Calu3 (cell line): ENCODE results near the gene NEIL1. TPM values are rescaled to one million over a fixed set of nuclear protein-coding genes. Genes with fewer than 3 reads are reported as not detected.
"Not testable (repeated sequence)": the region's sequence is repeated elsewhere in the genome, so short reads cannot be mapped to it uniquely, and the experiment has no call there.

Experiments
- BruUV-seq: library from RNA; stranded (reverse); fragments of 400-500 nt; replicated peaks from 2 replicates; lab custom pipeline; 2021; lab: Mats Ljungman, UMichigan
- CTCF ChIA-PET: fragments of 300-600 bp; sonication (Branson Sonifier 250); formaldehyde crosslinking; loops from one replicate; lab custom pipeline; 2022; ENCODE audit warnings: antibody characterized with exemption; lab: Charles Lee
- DNase-seq: peaks from one replicate; pipeline ENCODE4 v3.0.0; 2022
- H3K27ac Mint-ChIP-seq: one replicate; pipeline ENCODE4 v1.8.0; 2022; ENCODE audit warnings: mixed read lengths; ENCODE audit not compliant: unreplicated experiment
- H3K27me3 Mint-ChIP-seq: one replicate; pipeline ENCODE4 v1.8.0; 2022; ENCODE audit warnings: mixed read lengths; ENCODE audit not compliant: unreplicated experiment
- H3K36me3 Mint-ChIP-seq: one replicate; pipeline ENCODE4 v1.8.0; 2022; ENCODE audit warnings: mild to moderate bottlenecking, moderate library complexity, mixed read lengths; ENCODE audit not compliant: insufficient read depth, unreplicated experiment
- H3K4me1 Mint-ChIP-seq: one replicate; pipeline ENCODE4 v1.8.0; 2022; ENCODE audit warnings: mild to moderate bottlenecking, low read depth, mixed read lengths; ENCODE audit not compliant: unreplicated experiment
- H3K4me3 Mint-ChIP-seq: one replicate; pipeline ENCODE4 v1.8.0; 2022; ENCODE audit warnings: mild to moderate bottlenecking, low read depth, moderate library complexity, mixed read lengths; ENCODE audit not compliant: unreplicated experiment
- H3K9me3 Mint-ChIP-seq: one replicate; pipeline ENCODE4 v1.8.0; 2022; ENCODE audit warnings: low read depth, mixed read lengths; ENCODE audit not compliant: unreplicated experiment
- CTCF ChIP-seq: fragments of 200-600 bp; IDR thresholded peaks from one replicate; pipeline ENCODE4 v1.8.0; 2022; ENCODE audit warnings: antibody characterized with exemption; ENCODE audit not compliant: unreplicated experiment
- intact Hi-C: fragments of 100-400 bp; cut with micrococcal nuclease; formaldehyde crosslinking; loops from one replicate; pipeline ENCODE4 v1.10.0; 2022; ENCODE audit not compliant: unreplicated experiment
- total RNA-seq: library from RNA; stranded (reverse); gene quantifications from 2 replicates; pipeline ENCODE4 v1.2.3, GENCODE V29; 2022

Gene NEIL1
- total RNA-seq, 1 experiment from 2014 or later = 13.2 TPM

GRCh38 chr15:75335705-75336355 is 11.0 kb upstream of the NEIL1 start, which contains the start of gene COMMD4:
Gene COMMD4 (plus strand): TSS chr15:75336063. CDS start chr15:75336090, 27 bp downstream.
- peak within 1 kb of the TSS; percentile 95 for H3K4me3 Mint-ChIP-seq
- H3K27me3 Mint-ChIP-seq = peaks cover 14% of the 10 kb centered on the region
- H3K27ac Mint-ChIP-seq = peak within 1 kb of the TSS; percentile 92
- TF ChIP-seq CTCF = no peak
- DNase-seq = peak; percentile 96
- no peaks in the 10 kb centered on the region for H3K9me3 Mint-ChIP-seq
- H3K36me3 Mint-ChIP-seq = peaks cover 18% of the 10 kb centered on the region
- BruUV-seq = no TSS peak
- CTCF ChIA-PET = no interaction called here
- H3K4me1 Mint-ChIP-seq = peaks cover 8% of the 10 kb centered on the region
- intact Hi-C loops = no loop called here

GRCh38 chr15:75338661-75339240 is 8.1 kb upstream of the NEIL1 start:
- TF ChIP-seq CTCF = no peak
- Mint-ChIP-seq H3K36me3 (peaks cover 22% of the 10 kb centered on the region), H3K27me3 (no peaks in the 10 kb centered on the region), H3K4me1 (peaks cover 8% of the 10 kb centered on the region), H3K4me3 (no peak overlapping the region), H3K27ac (no peak overlapping the region), H3K9me3 (no peaks in the 10 kb centered on the region)
- CTCF ChIA-PET = no interaction called here
- DNase-seq = no peak
- intact Hi-C loops = no loop called here
- BruUV-seq = no TSS peak

- Mint-ChIP-seq H3K4me3 (no peak overlapping the region), H3K9me3 (no peaks in the 10 kb centered on the region), H3K36me3 (peaks cover 22% of the 10 kb centered on the region), H3K4me1 (peaks cover 8% of the 10 kb centered on the region), H3K27ac (no peak overlapping the region), H3K27me3 (no peaks in the 10 kb centered on the region)
- no peak for TF ChIP-seq CTCF
- CTCF ChIA-PET = no interaction called here
- BruUV-seq = TSS peak; percentile 28
- no peak for DNase-seq
- intact Hi-C loops = no loop called here
Measured at GRCh38 chr15:75339531-75340240, 7.2 kb upstream of the NEIL1 start.

- H3K4me3 Mint-ChIP-seq = no peak overlapping the region
Measured at GRCh38 chr15:75342221-75342620, 4.6 kb upstream of the NEIL1 start.

GRCh38 chr15:75343953-75344352 is 2.9 kb upstream of the NEIL1 start:
- BruUV-seq, DNase-seq, H3K27ac Mint-ChIP-seq, CTCF ChIA-PET, H3K4me3 Mint-ChIP-seq, intact Hi-C loops, H3K9me3 Mint-ChIP-seq: not testable (repeated sequence)
- peaks cover 27% of the 10 kb centered on the region for H3K36me3 Mint-ChIP-seq
- H3K4me1 Mint-ChIP-seq = peaks cover 11% of the 10 kb centered on the region
- peaks cover 13% of the 10 kb centered on the region for H3K27me3 Mint-ChIP-seq

More at GRCh38 chr15:75342221-75342620, 4.6 kb upstream of the NEIL1 start:
- CTCF ChIA-PET = no interaction called here
- Mint-ChIP-seq H3K27ac (no peak overlapping the region), H3K9me3 (no peaks in the 10 kb centered on the region), H3K27me3 (no peaks in the 10 kb centered on the region), H3K36me3 (peaks cover 10% of the 10 kb centered on the region), H3K4me1 (peaks cover 7% of the 10 kb centered on the region)
- TF ChIP-seq CTCF = no peak
- BruUV-seq = no TSS peak
- intact Hi-C loops = no loop called here
- no peak for DNase-seq
